ENCODE data around the gene CYP26A1. TPM values are rescaled to one million over a fixed set of nuclear protein-coding genes. Genes with fewer than 3 reads are reported as not detected.
A peak's percentile ranks its signal among the peaks of the same experiment; 100 is the strongest.
"Not testable (repeated sequence)": the region's sequence is repeated elsewhere in the genome, so short reads cannot be mapped to it uniquely, and the experiment has no call there.

The CYP26A1 gene
- total RNA-seq, 1 donor from 2014 or later: 16.2 TPM

DNA sequence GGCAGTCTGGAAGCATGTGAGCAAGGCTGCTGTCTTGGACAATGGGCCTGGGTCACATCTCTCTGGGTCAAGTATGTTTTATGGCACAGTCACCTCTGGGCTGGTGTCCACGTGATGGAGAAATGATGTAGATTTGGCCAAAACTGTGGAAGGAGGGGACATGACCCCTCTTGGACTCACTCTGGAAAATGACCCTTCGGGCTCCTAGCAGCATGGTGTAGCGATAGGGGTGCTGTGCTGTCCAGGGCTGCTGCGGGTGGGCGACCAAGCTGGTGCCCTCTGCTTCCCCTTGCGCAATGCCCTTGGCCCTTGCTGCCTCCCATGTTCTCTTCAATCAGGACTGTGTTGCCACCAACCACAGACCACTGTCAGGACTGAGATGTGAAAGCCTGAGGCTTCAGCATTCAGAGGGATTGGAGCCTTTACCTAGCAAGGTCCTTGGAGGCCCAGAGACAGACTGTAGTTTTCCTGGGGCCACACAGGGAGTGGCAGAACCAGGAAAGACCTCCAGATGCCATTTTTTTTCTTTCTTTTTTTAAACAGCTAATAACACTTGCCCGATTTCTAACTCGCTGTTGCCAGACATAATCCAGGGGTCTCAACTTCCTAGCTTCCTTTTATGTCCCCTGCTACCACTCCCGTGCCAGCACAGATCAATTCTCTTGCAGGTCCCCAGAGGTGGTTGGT is 6.1 kb downstream of the CYP26A1 start:
- DNase-seq (ENCODE audit: low spot score) (peak; percentile 67), ATAC-seq (peak; percentile 61)

DNA sequence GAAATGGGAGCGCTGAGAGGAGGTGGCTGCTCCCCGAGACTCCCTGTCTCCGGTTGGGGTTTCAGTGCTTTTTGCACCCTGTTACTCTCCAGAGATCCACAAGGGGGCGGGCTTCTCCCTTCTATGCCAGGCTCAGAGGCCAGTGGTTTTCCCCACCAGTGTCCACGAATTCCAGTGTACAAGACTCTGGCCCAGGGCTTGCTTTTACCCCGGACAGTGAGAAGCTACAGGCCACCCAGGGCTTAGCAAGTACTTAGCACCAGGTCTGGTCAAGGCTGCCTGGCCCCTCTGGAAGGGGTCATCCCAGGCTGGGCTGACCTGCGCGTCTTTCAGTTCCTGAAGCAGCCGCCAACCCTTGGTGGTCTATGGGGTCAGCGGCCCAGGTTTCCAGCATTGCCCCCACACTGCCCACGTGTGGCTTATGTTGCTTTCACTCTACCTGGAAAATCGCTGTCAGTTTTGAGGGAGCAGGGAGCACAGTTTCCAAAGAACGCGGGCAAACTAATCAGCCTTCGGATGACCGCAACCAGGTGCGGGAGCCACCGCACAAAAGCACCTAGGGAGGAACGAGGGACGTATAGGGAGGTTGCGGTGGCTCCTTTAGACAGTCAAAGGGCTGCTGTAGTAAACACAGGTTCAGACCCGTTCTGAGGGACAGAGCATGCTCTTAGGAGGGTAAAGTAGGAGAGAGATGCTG is 6.8 kb downstream of the CYP26A1 start:
- peak; percentile 72 for DNase-seq (ENCODE audit: low spot score)
- ATAC-seq: peak; percentile 82

DNA sequence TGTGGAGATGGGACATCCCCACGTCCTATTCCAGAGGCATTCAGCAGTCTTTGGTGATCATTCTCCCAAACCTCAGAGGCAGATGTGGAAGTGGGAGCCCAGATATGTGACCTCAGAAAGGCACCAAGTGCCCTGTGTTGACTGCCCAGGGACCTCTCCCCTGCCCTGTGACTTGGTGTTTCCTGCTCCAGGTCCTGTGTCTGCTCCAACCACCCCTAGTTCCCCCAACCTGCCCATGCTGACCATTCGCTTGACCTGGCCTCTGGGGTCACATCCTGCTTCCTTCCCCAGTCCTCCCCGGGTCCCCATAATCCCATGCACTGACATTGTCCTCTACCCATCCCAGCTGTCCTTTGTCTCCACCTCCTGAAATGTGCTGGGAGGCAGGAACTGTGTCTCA is 7.6 kb downstream of the CYP26A1 start:
- DNase-seq (ENCODE audit: low spot score) (no peak), ATAC-seq (no peak)

DNA sequence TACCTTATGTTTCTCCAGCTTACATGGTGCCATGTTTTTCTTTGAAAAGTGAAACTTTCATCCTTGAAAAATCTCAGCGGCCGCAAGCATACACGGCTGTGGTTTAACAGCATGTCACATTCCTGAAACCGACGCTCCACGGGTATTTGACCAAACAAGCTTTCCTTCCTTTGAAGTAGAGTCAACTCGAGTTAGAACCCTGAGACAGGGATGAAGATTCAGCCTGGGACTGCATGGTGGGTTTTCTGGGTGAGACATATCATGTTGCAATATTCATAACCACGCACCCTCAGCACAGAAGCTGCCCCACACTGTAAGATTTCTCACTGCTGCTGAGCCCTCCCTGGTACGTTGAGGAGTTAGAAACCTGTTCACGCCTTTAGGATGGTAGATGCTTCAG is 8.1 kb downstream of the CYP26A1 start:
- no peak for DNase-seq (ENCODE audit: low spot score)
- no peak for ATAC-seq

DNA sequence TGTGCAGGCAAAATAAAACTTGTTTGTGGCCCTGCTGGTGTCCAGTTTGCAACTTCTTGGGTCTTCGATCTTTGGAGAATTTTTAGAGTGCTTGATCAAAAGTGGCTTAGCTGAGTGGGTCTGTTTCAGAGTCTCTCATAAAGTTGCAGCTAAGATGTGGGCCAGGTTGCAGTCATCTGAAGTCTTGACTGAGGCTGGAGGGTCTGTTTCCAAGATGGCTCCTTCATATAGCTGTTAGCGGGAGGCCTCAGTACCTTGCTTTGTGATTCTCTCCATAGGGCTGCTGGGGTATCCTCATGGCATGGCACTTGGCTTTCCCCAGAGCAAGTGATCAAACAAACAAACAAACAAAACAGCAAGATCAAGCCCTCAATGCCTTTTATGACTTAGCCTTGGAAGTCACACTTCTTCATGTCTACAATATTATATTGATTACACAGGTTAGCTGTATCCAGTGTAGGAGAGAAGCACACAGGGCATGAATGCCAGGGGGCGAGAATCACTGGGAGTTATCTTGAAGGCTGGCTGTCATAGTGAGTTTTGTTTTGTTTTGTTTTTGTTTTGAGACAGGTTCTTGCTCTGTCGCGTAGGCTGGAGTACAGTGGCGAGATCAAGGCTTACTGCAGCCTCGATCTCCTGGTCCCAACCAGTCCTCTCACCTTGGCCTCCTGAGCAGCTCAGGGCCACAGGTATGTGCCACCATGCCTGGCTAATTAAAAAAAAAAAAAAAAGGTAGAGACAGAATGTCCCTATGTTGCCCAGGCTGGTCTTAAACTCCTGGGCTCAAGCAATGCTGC is 10.2 kb downstream of the CYP26A1 start:
- ATAC-seq: no peak

DNA sequence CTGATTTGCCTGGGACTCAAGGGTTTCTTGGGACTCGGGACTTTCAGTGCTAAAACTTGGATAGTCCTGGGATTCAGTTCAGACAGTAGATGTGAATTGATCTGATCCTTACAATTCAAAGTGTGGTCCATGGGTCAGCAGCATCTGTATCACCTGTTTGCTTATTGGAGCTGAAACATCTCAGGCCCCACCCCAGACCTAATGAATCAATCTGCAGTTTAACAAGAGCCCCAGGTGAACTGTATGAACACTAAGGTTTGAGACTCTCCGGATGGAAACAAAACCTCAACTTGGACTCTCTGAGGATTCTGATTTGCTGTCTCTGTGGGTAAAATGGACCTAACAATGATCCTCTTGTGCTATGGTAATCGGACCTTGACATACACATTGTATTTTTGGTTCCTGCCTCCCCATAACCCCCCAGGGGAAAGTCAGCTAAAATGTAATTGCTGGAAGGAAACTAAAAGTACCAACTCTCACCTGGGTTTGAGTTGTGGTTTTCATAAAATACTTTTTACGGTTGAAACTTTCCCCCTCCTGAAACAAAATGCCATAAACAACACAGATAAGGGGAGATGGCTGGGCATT is 11.7 kb downstream of the CYP26A1 start:
- ATAC-seq: no peak
- no peak for DNase-seq (ENCODE audit: low spot score)

More for the DNA sequence above, 10.2 kb downstream of the CYP26A1 start:
- no peak for DNase-seq (ENCODE audit: low spot score)

DNA sequence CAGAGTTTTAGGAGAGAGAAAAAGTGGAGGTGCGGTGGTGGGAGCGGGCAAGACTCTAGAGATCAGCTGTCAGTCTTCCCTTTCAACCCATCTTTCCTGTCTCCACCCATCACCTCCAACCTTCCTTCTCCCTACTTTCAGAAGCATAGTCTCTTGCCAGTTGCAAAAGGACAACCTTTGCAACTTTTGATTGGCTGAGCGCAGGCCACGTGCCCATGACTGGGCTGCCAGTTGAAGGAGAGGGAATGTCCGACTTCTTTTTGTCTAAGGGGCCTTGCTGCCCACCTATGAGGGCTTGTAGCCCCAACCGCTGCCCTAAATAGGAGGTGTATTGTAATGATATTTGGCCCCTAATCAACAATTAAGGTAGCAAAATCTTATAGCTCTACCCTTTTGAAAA is 12.6 kb downstream of the CYP26A1 start:
- DNase-seq (ENCODE audit: low spot score): no peak
- no peak for ATAC-seq

DNA sequence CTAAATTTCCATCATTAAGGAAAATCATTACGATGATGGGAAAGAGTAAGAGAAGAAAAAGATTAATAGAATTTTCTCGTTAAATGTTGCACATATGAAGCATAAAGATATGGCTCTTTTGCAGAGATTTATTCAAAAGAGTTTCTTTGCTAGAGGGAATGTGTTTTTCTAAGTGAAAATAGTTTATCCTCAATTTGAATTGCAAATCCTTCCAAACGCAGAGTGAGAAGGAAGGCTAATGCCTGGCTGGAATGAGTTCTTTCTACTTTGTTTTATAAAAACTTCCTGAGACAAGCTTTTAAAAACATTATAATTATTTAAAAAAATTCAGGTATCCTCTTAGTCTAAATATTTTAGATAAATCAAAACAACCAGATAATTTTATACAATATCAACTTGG is 14.2 kb downstream of the CYP26A1 start:
- DNase-seq (ENCODE audit: low spot score): no peak
- no peak for ATAC-seq

DNA sequence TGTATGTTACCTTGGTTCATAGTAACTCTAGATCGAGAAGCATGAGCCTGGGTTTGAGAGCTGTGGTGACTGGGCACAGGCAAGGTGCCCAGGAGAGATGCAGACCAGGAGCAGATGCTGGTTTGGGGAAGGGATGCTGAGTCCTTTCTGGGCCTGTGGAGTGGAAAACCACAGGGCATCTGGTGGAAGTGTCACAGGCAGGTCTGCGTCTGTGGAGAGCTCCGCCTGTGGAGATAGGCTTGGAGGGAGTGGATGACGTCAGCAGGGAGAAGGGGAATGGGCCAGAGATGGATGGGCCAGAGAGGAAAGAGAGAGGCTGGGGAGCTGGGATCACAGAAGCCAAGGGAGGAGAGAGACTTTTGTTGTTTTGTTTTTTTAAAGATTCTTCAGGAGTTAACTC is 14.8 kb downstream of the CYP26A1 start:
- DNase-seq (ENCODE audit: low spot score): no peak
- ATAC-seq: no peak

DNA sequence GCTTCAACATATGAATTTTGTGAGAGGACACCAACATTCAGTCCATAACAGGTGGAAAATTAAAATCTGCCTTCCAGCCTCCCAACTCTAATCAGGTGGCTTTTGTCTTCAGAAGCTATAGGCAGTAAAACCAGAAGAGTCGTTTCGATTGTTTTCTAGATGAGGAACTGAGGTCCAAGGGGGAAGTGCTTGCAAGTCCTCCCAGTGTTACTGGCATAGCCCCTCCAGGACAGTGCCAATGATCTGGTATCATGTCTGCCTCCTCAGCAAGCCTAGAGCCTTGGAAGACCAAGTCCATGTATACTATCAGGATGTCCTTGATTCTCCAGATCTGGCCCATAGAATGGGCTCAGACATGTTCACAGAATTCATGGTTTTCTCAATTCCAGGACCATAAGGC is 16.9 kb downstream of the CYP26A1 start:
- no peak for ATAC-seq

DNA sequence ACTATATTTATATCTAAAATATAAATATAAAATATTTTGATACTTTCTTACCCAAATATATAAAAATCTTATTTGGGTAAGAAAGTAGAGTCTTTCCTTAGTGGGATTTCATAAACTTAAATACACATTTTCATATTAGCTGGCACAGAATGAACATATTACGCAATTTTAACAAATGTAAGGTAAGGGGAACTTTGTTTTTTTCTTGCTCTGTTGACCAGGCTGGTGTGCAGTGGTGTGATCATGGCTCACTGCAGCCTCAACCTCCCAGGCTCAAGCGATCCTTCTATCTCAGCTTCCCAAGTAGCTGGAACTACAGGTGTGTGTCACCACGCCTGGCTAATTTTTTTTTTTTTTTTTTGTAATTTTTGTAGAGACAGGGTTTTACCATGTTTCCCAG is 18.3 kb downstream of the CYP26A1 start:
- DNase-seq (ENCODE audit: low spot score): no peak

More for the DNA sequence above, 16.9 kb downstream of the CYP26A1 start:
- DNase-seq (ENCODE audit: low spot score): no peak

DNA sequence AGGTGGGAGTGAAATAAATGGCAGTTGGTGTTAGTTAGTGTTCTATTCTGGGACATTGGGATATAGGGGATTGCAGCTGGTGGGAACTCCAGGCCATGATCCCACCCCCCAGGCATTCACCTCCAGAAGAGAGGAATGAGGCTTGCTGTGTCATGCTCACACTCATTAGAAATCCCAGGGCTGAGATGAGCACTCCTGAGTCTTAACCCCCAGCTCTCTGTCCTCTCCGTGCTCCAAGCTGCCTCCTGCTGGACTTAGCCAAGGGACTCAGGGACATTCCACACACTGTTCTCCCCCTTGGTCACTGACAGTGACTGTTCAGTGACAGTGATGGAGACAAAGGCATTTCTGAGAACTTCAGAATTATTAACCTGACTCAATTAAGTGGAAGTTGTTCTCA is 21.5 kb downstream of the CYP26A1 start:
- no peak for ATAC-seq
- no peak for DNase-seq (ENCODE audit: low spot score)

More for the DNA sequence above, 18.3 kb downstream of the CYP26A1 start:
- ATAC-seq: no peak

DNA sequence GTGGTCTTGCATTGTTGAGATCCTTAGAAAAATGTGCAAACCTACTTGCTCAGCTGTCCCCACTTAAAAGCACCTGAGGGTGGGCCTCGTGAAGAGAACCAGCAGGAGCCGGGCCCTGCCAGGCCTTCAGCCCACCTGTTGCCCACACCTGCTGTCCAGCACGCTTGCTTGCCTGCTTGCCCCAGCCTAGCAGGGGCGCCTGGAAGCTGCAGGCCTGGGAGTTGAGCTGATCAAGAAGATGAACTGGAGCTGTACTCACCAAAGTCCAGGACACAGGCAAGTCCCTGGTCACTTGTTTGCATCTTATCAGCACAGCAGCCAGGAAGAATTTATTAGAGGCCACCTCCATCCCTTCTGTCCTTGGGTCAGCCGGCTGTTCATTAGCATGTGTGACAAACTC is 23.2 kb downstream of the CYP26A1 start:
- no peak for DNase-seq (ENCODE audit: low spot score)
- ATAC-seq: no peak

DNA sequence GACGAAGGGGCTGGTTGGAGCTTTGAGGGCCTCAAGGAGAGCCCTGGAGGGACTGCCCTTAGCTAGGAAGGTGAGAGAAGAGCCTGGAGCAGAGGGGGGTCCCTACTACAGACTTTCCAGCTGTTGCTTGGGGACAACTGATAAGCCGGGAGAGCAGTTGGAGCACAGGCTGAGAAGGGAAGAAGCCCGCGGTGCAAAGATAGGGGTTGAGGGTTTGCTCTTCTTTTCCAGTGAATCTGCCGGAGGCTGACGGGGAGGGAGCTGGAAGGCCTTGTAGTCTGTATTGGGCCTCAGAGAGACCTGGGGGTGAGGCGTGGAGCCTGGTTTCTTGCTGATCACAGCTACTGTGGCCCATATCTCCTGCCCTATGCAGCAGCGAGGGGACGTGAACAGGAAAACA is 23.7 kb downstream of the CYP26A1 start:
- DNase-seq (ENCODE audit: low spot score) (no peak), ATAC-seq (no peak)

DNA sequence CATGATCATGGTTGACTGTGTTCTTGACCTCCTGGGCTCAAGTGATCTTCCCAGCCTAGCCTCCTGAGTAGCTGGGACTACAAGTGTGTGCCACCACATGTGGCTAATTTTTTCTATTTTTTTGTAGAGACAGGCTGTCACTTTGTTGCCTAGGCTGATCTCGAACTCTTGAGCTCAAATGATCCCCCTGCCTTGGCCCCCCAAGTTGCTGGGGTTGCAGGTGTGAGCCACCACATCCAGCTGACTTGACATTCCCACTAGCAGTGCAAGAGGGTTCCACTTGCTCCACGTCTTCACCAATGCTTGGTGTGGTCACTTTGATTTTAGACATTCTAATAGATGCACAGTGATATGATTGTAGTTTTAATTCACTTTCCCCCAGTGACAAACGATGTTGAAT is 25.1 kb downstream of the CYP26A1 start:
- DNase-seq (ENCODE audit: low spot score): no peak
- no peak for ATAC-seq

DNA sequence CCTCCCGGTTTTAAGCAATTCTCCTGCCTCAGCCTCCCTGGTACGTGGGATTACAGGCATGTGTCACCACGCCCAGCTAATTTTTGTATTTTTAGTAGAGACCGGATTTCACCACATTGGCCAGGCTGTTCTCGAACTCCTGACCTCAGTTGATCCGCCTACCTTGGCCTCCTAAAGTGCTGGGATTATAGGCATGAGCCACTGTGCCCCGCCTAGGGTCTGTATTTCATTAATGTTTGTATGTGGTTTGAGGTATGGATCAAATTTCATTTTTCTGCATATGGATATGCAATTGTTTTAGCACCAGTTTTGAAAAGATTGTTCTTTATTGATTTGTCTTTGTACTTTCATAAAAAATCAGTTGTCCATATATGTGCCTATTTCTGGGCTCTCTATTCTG is 26.0 kb downstream of the CYP26A1 start:
- DNase-seq (ENCODE audit: low spot score): no peak
- ATAC-seq: no peak

DNA sequence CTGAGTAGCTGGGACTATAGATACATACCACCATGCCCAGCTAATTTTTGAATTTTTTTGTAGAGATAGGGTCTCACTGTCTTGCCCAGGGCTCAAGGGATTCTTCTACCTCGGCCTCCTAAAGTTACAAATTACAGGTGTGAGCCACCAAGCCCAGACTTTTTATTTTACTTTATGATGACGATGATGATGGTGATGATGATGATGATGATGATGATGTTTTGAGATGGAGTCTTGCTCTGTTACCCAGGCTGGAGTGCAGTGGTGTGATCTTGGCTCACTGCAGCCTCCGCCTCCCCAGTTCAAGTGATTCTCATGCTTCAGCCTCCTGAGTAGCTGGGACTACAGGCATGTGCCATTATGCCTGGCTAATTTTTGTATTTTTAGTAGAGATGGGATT is 27.5 kb downstream of the CYP26A1 start:
- ATAC-seq; DNase-seq (ENCODE audit: low spot score): not testable (repeated sequence)

DNA sequence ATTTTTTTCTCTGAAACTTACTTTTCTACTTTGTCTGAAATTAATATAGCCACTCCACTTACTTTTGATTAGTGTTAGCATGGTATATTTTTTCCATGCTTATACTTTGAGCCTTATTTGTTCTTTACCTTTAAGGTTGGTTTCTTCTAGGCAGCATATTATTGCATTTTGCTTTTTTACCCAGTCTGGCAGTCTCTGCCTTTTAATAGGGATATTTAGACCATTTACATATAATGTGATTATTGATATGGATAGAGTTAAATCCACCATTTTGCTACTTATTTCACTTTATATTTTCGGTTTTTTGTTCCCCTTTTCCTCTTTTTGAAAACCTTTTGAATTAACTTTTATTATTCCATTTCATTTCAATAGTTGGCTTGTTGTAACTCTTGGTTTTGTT is 30.3 kb downstream of the CYP26A1 start:
- DNase-seq (ENCODE audit: low spot score) (no peak), ATAC-seq (no peak)

DNA sequence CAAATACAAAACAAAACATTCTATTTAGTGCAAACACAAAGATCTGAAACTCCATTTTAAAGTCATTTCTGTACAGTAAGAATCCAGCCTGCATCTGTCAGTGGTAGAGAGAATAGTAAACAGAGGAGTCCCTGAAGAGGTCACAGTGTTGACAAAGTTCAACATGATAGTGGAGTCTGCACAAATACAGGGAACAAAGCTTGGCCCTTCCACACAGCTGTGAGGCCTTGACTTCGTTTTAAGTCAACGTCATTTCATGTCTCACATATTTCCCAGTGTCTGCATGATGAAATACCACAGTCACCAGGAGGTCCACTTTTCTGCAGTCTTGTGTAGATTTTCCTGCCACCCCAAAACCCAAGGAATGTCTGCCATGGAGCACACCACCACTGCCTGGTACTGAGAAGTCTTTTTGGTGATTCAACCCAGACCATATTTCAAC is 33.0 kb downstream of the CYP26A1 start:
- ATAC-seq (peak; percentile 98), DNase-seq (ENCODE audit: low spot score) (no peak)

DNA sequence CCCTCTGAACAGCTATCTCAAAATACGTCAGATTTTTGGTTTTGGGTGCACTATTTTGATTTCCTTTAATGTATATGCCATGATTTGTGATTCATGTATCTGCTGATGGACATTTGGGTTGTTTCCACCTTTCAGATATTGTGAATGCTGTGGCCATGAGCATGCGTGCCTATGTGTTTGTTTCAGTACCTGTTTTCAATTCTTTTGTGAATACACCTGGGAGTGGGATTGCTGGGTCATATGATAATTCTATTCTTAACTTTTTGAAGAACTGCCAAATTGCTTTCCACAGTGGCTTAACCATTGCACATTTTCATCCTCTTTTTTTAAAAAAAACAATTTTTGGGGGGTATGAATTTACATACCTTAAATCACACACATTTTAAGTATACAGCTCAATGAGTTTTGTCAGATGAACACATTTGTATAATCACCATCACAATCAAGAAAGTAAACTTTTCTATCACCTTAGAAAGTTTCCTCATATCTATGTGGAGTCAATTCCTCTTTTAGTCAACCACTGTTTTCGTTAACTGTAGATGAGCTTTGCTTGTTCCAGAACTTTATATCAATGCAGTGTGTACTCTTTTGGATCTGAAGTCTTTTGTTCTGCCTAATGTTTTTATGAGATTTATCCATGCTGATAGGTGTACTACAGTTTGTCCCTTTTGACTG is 36.9 kb downstream of the CYP26A1 start:
- ATAC-seq (no peak), DNase-seq (ENCODE audit: low spot score) (no peak)

DNA sequence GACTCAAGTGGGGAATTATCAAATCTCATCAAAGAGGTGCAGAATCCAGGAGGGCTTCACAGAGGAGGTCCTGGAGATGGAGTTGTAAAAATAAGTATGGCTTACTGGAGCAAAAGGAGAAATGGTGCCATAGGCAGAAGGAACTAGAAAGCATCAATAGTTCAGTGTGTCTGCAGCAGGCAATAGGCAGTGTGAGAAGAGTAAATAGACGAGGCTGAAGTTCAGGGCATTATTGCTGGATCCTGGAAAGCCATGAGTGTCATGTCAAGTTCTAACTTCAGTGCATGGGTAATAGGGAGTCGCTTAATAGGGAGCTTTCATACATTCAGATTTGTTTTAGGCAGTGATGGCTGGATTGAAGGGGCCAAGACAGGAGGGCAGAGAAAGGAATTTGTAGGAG is 39.3 kb downstream of the CYP26A1 start:
- ATAC-seq: peak; percentile 82
- DNase-seq (ENCODE audit: low spot score): no peak
